ENCODE results near the gene ZNF195.

GRCh38 chr11:3347127-3347526 lies 31.8 kb downstream of the ZNF195 start:
- no peak for TF ChIP-seq POLR2A (IDR thresholded peaks at IDR 0.05)
- TF ChIP-seq, protein P1, sequence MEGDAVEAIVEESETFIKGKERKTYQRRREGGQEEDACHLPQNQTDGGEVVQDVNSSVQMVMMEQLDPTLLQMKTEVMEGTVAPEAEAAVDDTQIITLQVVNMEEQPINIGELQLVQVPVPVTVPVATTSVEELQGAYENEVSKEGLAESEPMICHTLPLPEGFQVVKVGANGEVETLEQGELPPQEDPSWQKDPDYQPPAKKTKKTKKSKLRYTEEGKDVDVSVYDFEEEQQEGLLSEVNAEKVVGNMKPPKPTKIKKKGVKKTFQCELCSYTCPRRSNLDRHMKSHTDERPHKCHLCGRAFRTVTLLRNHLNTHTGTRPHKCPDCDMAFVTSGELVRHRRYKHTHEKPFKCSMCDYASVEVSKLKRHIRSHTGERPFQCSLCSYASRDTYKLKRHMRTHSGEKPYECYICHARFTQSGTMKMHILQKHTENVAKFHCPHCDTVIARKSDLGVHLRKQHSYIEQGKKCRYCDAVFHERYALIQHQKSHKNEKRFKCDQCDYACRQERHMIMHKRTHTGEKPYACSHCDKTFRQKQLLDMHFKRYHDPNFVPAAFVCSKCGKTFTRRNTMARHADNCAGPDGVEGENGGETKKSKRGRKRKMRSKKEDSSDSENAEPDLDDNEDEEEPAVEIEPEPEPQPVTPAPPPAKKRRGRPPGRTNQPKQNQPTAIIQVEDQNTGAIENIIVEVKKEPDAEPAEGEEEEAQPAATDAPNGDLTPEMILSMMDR (IDR thresholded peaks at IDR 0.05): no peak
